ENCODE results near the gene TMEM79.

The TMEM79 gene, protein sequence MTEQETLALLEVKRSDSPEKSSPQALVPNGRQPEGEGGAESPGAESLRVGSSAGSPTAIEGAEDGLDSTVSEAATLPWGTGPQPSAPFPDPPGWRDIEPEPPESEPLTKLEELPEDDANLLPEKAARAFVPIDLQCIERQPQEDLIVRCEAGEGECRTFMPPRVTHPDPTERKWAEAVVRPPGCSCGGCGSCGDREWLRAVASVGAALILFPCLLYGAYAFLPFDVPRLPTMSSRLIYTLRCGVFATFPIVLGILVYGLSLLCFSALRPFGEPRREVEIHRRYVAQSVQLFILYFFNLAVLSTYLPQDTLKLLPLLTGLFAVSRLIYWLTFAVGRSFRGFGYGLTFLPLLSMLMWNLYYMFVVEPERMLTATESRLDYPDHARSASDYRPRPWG

DNA sequence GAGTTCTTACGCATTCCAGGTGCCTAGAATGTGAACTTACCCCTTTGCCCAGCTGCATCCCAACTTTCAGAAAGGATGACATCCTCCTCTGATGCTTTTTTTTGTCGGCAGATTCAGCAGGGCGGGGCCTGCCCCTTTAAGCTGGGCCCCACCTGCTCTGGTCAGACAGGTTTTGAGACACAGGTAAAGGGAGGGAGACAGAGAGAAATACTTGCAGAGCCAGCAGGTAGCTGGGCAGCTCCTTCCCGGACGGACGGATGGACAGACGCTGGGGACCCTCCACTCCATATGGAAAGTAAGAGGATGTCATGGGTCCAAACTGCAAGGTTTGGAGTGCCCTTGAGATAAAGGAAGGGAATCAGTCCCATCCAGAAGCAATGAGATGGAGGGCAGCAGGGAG, at the start of gene TMEM79:
TSS of gene TMEM79 (plus strand) at position 214 of the 400 bp plus-strand sequence. CDS start 902 bp downstream, outside the sequence.
- DNase-seq (ENCODE audit: low read depth) = no peak

DNA sequence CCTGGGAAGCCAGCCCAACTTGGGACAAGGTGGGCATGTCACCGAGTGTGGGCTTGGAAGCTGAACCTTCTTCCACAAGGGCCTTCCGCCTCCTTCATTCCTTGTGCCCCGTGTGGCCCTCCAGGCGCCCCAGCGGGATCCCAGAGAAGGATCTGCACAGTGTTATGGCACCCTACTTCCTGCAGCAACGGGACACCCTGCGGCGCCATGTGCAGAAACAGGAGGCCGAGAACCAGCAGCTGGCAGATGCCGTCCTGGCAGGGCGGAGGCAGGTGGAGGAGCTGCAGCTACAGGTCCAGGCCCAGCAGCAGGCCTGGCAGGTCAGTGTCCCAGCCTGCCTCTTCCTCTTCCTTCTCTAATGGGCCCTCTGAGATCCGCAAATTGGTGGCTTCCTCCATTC, 48.0 kb upstream of the TMEM79 start:
- DNase-seq (ENCODE audit: low read depth) = no peak

DNA sequence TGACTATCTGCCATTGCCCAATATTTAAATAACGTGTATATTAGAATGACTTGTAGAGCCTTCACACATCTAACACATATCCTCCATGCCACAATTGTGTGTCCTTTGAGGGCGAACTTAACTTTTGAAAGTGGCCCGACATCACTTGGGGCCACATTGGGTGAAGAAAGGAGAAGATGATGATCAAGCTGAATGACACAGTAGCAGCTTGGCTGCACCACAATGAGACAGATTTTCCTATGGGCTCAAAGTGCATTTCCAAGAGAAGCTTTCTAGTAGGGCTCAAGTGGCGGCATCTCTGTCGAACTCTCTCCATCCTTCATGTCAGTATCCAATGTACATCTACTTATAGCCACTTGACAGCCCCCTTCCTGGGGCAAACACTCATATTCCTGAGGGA, 45.9 kb upstream of the TMEM79 start:
- DNase-seq (ENCODE audit: low read depth) = no peak

DNA sequence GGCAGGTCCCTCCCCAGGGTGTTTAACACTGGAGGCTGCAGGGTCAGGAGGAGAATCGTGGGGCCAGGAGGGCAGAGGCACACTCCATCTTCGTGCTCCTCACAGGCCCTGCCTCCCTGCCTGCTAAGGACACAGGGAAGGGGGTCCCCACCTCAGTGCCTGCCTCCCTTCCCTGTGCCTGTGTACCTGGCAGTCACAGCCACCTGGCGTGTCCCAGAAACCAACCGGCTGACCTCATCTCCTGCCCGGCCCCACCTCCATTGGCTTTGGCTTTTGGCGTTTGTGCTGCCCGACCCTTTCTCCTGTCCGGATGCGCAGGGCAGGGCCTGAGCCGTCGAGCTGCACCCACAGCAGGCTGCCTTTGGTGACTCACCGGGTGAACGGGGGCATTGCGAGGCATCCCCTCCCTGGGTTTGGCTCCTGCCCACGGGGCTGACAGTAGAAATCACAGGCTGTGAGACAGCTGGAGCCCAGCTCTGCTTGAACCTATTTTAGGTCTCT, 42.8 kb upstream of the TMEM79 start:
- DNase-seq (ENCODE audit: low read depth) = no peak

DNA sequence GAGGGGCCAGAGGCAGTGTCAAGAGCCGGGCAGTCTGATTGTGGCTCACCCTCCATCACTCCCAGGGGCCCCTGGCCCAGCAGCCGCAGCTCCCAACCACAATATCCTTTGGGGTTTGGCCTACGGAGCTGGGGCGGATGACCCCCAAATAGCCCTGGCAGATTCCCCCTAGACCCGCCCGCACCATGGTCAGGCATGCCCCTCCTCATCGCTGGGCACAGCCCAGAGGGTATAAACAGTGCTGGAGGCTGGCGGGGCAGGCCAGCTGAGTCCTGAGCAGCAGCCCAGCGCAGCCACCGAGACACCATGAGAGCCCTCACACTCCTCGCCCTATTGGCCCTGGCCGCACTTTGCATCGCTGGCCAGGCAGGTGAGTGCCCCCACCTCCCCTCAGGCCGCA, 42.2 kb upstream of the TMEM79 start, which contains the start of gene BGLAP:
TSS of gene BGLAP (plus strand) at position 259 of the 400 bp plus-strand sequence. CDS start at position 307, 48 bp downstream.
- no peak for DNase-seq (ENCODE audit: low read depth)

DNA sequence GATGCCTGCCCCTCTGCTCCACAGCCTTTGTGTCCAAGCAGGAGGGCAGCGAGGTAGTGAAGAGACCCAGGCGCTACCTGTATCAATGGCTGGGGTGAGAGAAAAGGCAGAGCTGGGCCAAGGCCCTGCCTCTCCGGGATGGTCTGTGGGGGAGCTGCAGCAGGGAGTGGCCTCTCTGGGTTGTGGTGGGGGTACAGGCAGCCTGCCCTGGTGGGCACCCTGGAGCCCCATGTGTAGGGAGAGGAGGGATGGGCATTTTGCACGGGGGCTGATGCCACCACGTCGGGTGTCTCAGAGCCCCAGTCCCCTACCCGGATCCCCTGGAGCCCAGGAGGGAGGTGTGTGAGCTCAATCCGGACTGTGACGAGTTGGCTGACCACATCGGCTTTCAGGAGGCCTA, 41.4 kb upstream of the TMEM79 start:
- DNase-seq (ENCODE audit: low read depth) = no peak

DNA sequence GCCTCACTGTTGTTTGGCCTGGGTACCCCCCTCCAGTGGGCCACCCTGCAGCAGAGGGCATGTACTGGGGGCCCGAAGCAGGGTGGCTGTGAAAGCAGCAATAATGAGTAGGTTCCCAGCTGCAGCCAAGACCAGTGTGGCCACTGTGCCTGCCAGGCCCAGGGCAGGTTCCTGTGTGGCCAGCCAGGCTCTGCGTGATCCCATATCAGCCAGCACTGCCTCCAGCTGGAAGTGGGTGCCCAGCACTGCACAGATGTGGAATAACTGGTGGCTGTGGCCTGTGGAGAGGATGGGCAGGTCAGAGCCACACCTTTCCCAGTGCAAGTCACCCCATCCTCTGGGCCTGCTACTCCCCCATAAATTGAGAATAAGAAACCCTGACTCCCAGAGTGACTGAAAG, 40.0 kb upstream of the TMEM79 start:
- DNase-seq (ENCODE audit: low read depth) = no peak

DNA sequence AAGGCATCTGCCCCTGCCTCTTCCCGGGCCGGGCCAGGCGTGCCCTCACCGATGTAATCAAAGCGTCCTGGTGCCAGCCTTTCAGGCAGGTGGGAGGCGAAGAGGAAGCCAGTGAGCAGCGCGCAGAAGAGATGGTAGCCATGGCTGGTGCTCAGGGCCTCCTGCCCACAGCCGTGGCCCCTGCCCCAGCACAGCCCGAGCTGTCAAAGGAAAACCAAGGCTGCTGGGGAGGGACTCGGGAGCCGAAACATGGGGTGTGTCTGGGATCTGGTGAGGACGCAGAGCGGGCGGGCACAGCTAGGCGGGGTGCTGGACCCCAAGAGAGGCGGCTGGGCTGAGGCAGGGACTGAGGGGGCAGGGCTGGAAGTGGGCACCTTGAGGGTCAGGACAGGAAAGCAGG, 39.4 kb upstream of the TMEM79 start:
- no peak for DNase-seq (ENCODE audit: low read depth)

DNA sequence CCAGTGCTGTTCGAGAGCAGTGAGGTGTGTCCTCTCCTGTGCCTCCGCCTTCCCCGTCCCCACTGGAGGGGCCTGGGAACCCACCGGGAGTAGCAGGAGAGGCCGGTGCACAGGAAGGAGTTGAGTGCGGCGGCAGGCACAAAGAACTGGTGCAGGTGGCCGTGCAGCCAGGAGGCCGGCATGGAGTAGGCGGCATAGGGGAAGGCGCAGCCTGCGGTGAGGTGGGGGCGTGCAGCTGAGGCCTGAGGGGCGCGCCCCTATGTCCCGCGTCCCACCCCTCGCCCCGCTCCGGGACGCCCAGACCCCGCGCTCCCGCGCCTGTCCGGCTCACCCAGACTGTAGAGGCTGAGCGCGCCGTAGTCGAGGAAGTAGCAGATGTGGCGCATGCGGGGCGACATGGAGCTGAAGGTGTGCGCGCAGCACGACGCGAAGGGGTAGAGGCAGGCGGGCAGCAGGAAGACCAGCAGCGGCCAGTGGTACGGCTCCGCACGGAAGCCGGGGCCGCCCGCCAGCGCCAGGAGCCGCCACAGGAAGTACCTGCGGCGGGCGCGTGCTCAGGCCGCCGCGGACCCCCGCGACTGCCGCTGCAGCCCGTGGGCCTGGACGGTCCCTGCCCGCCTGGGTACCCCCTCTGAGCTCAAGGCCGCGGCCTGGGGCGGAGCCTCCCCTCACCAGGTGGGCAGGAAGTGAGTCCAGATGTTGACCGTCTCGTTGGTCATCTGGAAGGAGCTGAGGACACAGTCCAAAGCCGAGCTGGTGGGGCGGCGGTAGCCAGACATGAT, 38.5 kb upstream of the TMEM79 start:
- no peak for DNase-seq (ENCODE audit: low read depth)

DNA sequence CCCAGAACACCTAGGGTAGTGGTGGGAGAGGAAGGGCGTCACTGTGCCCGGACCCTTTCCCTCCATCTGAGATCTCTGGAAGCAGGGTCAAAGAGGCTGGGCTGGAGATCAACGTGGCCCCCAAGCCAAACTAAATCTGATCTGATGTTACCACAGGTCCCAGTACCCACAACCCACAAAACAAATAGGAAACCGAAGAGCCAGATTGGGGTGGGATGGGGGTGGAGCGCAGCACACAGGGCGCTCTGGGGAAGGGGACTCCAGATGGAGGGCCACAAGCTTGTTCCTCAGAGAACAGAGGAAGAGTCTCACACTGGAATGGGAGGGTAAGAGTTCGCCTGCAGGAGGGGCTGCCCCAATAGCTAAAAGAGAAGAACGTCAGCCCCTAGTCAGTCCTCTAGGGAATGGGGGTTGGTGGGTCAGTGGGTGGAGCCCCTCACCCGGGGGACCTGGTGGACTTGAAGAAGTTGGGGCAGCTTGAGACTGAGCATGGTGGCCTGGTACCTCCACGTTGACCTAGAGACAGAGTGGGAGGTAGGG, 37.8 kb upstream of the TMEM79 start:
- DNase-seq (ENCODE audit: low read depth) = no peak

DNA sequence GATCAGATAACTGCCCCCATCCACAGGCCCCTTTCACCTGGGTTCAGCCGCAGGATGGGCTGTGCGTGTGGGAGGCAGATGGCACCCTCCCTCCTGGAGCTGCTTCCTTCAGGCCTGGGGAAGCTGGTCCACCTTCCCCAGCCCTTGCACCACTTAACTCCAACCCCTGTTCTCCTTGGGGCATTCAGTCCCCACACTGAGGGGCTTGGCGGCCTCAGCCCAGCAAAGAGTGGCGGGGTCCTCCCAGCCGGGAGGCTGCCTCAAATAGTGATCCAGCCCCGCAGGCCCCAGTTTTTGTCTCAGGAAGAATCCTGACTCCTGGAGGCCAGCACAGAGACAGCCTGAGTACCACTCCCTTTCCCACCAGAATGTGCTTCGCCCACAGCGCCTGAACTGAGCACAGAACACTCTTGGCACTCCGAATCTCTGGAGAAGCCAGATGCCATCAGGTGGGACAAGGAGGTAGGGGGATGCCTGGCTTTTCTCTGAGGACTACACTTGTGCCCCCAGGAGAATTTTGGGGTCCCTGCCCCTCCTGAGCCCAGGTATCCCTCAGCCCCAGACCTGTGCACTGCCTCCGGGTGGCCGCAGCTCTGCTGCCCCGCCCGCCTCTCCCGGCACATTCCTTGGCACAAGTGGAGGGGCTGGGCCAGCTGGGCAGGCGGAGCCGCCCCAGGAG, 37.2 kb upstream of the TMEM79 start:
- no peak for DNase-seq (ENCODE audit: low read depth)

DNA sequence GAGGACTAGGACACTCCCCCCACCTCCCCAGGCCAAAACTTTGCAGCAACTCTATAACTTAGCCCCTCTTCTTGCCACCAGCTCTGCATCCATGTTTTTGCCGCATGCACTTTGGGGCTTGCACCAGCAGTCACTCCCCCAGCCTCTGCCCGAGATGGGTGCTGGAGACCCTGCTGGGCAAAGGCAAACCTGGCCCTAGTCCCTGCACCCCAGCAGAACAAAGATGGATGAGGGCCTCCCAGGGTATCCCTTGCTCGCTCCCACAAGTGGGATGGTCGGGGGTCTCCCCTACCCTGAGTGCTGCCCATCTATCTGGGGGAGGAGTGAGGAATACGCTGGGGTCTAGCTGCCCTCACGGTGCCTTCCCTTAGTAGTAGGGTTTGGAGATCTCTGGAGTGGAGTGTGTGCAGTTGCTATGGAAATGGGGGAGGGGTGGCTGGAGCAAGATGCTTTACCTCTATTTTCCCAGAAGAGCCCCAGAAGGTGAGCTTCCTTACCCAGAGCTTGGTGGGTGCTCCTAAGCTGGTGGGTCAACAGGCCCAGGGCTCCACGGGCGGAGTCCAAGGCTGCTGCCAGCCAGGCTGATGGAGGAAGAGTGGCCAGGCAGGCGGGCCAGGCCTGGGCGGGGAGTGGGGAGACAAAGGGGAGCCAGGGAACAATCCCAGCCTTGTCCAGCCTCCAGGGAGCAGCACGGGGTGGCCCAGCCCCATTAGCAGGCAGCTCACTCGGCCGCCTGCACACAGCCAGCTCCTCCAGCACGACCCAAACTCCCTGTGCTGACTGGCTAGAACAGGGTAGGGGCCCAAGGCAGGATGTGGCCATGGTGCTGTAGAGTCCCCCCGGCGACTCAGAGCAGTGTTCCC, 36.4 kb upstream of the TMEM79 start, which contains the start of gene PAQR6:
TSS of gene PAQR6 (minus strand) at position 597 of the 863 bp plus-strand sequence. CDS start 1,325 bp downstream, outside the sequence.
- no peak for DNase-seq (ENCODE audit: low read depth)

DNA sequence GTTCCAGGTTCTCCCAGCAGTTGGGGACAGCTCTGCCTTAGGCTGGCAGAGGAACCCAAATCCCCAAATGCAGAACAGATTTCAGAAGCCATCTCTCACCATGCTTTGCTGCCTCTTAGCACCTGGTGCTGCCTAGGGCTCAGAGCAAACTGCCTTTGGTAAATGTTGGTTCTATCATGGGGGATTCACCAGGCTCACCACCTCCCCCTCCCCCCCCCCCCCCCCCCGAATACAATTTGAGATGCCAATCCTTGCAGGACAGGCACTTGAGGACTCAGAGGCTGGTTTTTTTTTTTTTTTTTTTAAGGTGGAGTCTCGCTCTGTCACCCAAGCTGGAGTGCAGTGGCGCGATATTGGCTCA, 35.8 kb upstream of the TMEM79 start:
- no peak for DNase-seq (ENCODE audit: low read depth)

DNA sequence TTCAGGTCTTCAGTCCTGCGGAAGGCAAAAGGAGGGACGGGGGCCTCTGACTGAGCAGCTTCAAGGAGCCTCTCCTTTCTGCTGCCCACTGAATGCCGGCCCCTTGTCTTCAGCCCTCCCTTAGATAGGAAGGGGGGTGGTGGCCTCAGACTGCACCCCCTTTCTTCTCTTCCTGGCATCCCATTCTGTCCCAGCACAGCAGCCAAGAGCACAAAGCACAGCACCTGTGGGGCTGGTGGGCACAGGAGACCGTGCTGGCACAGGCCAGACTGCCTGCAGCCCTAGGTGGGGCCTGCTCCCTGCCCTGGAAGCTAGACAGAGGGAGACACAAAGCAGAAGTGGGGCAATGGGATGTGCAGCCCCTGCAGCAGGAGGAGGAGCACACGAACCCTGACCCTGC, 34.5 kb upstream of the TMEM79 start:
- no peak for DNase-seq (ENCODE audit: low read depth)

DNA sequence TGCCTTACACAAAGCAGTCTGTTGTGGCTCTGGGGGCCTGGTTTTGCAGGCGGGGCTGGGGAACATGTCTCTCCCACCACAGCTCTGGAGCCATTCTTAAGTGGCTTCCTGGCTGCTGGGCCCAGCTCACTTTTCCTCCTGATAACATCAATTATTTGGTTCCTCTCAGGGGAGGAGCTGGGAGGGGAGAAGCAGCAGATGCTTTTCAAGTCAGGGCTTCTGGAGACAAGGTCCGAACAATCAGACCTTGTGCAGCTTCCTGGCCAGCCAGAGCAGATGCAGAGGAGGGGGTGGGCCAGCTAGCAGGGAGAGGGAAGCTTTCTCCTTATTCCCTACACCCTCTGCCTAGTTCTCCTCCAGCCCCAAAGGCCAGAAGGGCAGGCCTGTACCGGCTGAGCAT, 32.6 kb upstream of the TMEM79 start:
- DNase-seq (ENCODE audit: low read depth) = no peak

DNA sequence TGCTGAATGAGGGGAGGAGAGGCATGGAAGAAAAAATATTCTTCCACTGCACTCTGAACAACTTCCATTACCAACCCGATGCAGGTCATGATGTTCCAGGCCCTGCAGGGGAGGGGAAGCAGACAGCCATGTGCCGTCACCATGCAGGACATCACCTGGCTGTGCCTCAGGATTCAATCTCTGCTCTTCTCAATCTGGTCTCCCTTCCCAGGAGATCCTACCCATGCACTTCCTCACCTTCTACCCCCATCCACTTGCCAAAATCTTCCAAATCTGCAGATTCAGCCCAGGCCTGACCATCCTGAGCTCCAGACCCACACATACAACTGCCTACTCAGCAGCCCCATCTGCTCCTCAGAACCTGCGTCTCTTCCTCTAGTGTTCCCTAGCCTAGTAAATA, 30.5 kb upstream of the TMEM79 start:
- no peak for DNase-seq (ENCODE audit: low read depth)

DNA sequence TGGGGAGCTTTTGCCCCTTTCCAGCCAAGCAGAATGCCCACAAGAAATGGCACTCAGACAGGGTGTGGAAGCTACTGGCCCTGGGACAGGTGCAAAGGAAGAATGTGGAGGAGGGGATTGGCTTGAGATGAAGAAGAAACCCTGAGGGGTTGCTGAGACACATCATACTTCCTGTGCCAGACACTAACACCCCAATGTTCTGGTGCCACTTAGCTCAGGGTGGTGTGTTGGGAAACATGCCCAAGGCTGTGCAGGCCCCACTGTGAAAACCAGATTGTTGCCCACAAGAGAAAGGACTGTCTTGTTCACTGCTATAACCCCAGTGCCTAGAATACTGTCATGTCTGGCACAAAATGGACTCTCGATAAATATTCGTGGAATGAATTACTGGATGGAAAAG, 26.4 kb upstream of the TMEM79 start:
- DNase-seq (ENCODE audit: low read depth) = no peak

DNA sequence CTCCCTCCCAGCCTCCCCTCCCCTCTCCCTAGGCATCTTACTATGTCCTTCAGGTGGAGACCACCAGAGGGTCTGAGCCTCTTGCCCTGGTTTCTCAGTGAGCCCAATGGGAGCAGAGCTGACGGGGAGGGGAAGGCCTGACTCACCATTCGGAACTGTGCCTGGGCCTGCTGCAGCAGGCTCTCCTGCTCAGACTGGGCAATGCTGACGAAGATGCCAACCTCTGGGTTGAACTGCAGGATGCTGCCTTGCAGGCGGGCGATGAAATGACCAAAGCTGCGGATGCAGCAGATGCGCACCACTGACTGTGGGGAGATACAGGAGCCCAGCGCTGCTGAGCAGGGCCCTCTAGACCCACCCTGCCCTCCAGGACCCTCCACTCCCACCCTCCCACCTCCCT, 25.3 kb upstream of the TMEM79 start:
- DNase-seq (ENCODE audit: low read depth) = no peak

DNA sequence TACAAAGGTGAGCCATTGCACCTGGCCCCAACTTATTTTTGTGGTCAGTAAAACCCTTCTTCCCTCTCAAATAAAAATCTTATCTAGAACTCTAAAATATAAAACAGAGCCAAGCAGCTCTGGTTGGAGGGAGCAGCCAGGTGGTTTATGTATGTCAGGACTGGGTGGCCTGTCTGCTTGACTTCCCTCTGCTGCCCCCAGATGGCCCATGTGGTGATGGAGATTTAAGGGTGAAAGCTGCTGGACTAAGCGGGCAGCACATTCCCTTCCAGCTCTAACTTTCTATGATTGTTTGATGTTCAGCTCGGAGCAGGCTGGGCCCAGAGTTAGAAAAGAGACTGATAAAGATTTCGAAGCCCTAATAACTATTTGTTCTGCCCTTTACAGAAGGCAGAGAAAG, 24.3 kb upstream of the TMEM79 start:
- DNase-seq (ENCODE audit: low read depth) = no peak

DNA sequence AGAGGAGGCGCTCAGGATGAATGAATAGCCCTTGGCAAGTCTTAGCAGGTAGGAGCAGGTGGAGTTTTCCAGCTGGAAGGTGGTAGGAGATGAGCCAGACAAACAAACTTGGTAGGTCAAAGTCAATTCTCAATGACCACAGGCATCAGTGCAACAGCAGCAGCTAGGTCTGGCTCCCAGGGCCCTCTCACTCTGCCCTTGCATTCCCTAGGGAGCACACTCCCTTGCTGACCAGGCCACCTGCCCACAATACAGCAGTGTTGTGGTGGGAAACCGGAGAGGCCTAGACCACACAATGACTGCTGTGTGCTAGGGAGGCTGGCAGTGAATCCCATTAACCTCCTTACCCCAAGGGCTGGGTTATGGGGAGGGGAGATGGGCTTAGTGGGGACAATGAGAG, 23.2 kb upstream of the TMEM79 start:
- no peak for DNase-seq (ENCODE audit: low read depth)
